NCI-H1092 treated with DMSO at 0.1 percent for 48 hours (cell line): ENCODE data around the gene ZMYND19.
"Not testable (repeated sequence)": the region's sequence is repeated elsewhere in the genome, so short reads cannot be mapped to it uniquely, and the experiment has no call there.

Source experiments
- DNase-seq: peaks from one replicate; lab custom pipeline; 2025; lab: John Stamatoyannopoulos, UW

Gene ZMYND19

DNA sequence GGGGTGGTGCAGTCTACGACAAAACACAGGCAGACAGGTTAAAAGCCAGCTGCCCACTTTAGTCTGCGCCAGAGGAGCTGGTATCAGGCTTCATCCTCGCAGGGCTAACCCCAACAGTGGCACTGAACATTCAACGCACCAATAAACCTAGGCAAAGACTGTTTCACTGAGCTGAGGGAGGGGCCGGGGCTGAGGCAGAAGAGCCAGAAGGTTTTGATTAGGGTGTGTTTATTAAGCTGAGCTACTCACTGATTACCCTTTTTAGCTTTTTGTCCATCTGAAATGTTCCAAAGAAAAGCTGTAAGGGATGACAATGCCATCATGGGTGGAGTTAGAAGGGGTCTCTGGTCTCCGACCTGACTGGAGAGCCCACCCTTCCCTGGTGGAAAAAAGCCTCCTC lies 1.4 kb downstream of the ZMYND19 start:
- DNase-seq: no peak

DNA sequence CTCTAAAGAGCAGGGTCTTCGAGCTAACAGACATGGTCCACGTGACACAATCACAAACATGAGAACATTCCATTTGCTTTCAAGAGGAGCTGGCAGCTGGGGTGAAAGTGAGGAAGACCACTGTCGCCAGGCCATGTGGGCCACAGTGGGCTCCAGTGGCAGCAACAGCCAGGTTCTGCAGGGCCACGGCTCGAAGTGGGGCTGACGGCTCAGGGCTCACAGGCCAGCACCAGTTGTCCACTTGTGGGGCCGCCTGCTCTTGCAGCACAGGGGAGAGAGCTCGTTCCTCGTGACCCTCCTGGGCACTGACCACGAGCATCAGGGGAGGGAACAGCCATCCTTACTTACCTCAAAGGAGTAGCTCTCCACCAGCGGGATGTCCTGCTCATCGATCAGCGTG lies 2.0 kb downstream of the ZMYND19 start:
- no peak for DNase-seq

DNA sequence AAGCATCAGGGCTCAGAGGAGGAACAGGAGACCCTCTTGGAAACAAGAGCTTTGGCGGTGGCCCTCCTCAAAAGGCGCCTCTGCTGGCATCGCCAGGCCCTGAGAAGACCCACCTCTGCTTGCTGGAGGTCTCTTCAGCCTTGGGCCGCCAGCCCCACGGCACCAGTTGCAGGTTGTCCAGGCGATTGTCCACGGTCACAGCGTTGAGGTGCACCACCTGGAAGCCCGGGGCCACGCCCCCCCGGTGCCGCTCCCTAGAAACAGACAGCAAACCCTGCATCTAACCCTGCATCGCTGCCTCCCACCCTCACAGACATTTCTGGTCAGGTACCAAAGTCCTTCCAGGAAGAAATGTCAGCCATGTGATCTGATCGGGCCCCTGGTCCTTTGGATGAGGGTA lies 3.5 kb downstream of the ZMYND19 start:
- DNase-seq: no peak

DNA sequence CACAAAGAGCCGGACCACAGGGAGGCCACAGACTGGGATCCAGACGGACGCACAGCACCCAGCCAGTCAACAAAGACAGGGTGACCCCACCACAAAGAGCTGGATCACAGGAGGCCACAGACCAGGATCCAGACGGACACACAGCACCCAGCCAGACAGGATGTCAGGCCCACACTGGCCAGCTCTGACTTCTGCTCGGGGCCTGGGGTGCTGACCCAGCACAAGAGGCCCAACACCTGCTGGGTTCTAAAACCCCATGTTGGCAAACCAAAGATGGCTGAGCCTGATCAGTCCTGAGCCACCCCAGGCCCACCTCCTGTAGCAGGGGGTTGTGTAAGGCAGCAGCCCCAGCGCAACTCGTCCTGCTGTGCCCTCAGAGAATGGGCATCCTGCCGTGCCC lies 6.4 kb downstream of the ZMYND19 start:
- DNase-seq: no peak

DNA sequence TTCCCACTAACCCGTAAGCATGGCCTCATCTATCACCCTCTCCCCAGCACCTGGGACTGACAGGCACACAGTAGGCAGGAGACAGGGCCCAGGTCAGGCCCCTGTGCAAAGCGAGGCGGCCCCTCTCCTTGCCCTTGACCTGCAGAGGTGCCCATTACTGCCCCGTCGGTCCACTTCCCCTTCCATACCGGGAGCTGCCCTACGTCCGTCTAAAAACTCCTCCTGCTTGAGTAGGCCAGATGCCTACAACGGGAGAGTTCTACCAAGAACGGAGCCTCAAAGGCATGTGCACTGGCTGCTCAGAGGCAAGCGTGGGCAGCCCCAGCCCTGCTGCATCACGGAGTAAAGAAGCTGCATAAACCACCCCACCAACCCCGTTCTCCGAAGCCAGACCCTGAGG lies 7.0 kb downstream of the ZMYND19 start:
- no peak for DNase-seq

DNA sequence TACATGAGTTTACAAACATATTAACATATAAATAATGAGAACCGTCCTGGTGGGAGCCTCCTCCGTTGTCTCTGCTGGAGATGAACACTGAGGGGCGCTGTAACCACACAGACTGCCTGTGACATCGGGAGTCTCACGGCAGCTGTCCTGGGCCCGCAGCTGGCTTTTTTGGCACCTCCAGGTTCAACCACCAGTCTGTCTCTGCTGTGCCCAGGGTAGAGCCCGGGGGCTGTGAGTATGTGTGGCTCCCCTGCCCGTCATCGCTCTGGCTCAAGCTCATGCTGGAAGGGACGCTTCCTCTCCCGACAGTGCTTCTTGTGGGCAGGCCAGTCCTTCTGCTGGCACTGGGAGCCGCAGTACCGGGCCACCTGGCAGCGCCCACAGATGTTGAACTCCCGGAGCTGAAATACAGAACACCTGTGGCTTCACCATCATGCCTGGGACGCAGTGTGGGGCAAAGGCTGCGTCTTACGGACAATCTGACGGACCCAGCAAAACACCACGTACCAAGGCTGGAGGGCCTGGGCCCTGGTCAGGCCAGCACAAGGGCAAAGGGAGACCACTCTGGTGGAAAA lies 7.9 kb downstream of the ZMYND19 start:
- DNase-seq: no peak

DNA sequence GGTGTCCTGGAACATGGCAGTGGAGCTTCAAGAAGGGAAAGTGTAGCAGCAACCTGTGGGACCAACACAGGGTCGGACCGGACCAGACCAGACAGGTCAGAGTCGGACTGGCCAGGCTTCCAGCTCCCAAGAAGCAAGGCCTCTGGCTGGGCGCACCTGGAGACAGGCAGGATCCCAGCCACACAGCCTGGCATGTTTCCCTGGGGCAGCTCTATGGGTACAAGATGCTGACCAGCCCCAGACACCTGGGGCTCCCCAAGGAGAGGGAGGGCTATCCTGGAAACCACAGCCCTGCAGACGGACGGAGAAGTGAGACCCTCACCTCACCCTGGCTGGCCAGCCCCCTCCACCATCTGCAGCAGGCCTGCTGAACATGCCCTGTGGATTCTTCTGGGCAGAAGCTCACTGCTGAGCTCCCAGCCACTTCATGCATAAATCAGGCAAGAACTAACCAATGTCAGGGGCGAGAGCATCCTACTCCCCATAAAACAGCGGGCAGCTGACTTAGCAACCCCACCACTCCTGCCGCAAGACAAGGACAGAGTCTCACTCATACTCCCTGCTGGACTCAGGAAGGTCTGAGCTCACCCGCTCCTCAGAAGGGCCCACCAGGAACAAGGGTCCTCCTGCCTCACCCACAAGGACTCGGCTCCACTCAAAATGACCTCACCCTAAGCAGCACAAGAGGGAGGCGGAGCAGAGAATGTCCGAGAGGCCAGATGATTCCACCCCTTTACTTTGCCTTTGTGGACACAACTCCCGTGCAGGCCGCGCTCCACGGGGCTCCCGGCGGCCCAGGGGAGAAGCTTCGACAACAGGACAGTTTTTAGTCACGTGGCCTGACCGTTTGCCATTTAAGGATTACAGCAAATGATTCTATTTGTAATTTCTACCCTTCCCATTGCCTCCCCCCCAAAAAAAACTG lies 8.7 kb downstream of the ZMYND19 start:
- no peak for DNase-seq

DNA sequence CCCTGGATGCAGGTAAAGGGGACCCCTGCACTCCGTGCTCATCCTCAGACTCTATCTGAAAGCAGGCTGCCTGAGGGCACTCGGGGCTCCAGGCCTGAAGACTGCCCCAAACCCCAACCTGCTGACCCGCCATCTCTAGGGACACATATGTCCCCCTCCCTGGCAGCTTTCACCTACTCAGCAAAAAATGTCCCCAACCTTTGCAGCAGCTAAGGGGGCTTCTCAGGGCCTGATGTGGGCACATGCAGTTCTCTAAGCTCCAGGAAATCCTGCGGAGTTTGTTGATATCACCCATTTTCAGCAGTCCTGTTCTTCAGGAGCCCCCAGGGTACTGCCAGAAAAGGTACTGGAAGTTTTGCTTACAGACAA lies 9.4 kb downstream of the ZMYND19 start:
- DNase-seq: no peak

DNA sequence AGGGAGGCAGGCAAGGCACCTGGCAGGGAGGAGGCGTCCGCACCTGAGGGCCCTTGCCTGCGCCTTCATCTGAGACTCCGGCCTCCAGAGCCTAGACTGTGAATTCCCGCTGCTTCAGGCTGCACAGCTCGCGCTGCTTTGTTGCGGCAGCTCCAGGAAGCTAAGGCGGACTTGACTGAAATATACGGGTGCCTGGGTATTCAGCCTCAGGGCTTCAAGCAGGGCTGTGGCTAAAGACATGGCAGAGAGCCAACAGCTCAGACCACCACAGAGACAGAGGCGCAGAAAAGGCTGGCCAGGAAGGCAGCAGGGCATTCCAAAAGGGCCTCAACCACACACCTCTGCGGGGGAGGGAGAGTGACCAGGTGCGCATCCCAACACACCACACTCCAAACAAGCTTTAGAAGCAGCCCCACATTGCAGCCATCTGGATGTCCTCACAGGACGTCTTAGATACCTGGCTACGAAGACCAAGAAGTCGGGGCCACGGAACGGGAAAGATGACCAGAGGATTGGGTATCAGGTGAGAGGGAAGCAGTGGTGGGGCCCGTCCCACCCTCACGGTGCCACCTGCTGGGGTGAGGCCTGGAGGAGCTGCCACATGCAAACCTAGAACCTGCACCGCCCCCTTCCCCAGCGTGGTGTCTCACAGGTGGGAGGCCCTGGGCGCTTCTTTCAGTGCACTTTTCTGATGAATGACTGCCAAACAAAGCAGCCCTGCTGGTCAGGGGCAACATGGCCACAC lies 9.9 kb downstream of the ZMYND19 start:
- no peak for DNase-seq

DNA sequence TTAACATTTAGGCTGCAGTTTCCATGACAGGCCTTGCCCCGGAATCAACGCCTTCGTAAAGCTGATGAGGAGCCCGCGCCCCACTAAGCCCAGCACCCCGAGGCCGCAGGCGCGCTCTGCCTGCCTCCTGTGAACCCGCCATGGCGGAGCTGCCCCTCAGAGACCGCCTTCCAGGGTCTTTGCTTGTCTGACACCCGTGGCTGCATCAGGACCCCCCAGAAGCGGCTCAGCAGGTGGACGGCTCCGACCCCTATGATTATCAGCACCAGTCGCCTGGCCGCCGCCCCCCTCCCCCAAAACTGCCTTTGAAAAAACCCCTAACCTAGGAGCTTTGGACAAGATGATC lies 11.1 kb downstream of the ZMYND19 start:
- no peak for DNase-seq

DNA sequence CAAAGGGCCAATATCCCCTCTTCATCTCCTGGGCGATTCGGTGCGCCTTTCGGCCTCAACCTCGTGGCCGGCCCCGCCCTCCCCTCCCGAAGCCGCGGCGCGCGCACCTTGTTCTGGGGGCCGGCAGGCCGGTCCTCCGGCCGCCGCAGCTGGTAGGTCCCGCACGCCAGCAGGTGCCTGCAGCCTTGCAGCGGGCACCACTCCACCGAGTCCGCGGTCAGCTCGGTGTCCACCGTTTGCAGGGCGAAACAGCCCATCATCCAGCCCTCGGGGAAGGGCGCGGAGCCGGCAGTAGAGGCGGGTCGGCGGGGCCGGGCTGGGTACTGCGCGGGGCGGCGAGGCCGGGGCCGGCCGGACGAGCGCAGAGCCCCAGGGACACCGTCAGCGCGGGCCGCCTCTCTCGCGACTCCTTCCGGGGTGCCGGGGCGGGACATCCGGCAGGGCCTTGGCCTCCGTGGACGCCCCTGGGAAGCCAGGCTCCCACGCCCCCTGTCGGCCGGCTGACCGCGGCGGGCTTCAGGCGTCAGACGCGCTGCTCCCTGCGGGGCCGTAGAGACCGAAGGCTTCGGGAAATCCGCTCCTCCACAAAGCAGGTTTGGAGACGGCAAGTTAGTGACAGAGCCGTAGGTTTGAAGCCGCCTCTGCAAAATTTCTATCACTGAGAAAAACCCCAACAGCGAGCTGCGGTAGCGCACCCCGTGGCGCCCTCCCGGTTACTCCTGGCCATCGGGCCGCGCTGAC lies 11.6 kb downstream of the ZMYND19 start, which contains the start of gene DPH7:
Gene DPH7, minus strand, starts transcription at position 408 of the 741 bp plus-strand sequence. Its CDS starts 148 bp downstream, at position 260.
- DNase-seq: peak; percentile 87

DNA sequence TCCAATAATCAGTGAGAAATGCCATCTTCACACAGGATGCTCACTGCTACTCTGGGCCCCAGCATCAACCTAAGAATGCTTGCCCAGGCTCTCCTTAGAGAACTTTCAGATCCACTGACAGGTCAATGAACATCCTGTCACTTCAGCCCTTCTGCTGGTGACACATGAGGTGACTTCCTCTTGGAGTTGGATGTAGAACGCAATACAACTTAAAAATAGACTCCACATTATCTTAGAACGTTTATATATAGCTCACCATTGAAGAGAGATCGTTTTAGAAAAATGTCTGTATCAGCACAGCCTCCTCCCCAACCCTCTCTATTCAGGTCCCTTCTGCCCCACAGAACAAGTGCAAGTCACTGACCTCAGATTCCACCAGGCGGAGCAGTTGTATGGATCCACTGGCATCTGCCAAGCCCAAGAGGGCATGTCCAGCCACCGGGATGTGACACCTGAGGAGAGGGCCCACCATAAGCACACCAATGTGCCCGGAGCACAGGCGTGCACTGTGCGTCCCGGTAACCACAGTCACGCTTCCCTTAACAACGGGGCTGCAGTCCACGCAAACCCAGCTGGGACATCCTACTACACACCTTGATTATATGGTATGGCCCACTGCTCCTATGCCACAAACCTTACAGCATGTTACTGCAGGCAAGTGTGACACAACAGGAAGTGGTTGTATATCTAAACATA lies 14.4 kb downstream of the ZMYND19 start:
- DNase-seq: no peak

DNA sequence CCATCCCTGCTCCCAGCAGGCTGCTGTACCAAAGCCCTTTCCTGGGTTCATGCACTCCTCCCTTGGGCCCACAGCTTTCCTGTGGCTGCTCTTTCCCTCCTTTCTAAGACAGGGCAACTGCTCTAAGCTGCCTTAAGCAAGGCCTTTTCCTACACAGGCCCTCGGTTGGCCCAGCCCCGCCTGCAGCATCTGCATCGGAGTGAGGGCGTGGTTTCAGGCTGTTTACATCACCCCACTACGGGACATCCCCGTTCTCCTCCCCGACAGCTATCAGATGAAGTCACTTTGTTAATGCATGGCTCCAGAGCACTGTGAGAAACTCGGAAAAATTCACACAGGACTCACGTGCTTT lies 15.0 kb downstream of the ZMYND19 start:
- DNase-seq: no peak

DNA sequence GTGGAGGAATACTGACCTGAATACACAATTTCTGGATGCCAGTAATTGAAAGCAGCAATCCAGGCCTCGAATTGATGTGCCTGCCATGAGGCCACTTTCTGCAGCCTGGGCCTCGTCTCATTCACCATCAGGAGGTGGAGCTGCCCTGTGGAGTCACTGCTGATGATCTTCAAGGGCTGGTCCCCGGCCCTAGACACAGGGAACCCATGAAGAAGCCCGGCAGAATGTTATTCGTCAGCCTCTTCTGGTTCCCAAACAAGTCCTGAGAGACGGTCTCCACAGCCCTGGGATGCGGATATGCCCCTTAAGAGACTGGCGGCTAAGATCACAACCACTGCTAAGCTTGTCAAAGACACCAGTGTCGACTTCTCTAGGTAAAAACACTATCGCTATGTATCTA lies 16.1 kb downstream of the ZMYND19 start:
- no peak for DNase-seq

DNA sequence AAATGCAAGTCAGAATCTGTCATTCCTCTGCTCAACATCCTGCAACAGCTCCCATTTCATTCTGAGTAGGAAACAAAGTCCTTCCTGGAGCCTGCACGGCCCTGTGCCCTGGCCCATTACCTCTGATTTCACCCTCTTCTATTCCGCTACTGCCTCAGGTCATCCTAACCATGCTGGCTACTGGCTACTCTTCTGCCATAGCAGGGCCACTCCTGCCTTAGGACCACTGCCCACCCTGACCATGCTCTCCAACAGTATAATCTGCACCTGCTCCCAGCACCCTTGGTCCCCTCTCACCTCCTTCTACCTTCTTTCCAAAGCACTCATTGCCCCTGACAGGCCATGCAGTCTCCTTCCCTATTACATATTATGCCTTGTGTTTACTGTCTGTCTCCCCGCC lies 19.7 kb downstream of the ZMYND19 start:
- no peak for DNase-seq

DNA sequence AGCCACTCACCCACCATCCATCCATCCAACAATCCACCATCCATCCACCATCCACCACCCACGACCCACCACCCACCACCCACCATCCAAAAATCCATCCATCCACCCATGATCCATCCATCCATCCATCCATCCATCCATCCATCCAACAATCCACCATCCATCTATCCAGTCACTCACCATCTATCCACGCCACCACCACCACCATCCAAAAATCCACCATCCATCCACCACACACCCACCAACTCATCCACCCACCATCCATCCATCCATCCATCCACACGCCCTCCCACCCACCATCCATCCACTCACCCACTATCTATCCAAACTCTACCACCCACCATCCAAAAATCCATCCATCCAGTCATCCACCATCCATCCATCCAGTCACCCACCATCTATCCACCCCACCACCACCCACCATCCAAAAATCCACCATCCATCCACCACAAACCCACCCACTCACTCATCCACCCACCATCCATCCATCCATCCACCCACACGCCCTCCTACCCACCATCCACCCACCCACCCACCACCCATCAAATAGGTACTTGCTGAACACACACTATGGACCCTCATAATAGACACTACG lies 20.6 kb downstream of the ZMYND19 start:
- DNase-seq: no peak

DNA sequence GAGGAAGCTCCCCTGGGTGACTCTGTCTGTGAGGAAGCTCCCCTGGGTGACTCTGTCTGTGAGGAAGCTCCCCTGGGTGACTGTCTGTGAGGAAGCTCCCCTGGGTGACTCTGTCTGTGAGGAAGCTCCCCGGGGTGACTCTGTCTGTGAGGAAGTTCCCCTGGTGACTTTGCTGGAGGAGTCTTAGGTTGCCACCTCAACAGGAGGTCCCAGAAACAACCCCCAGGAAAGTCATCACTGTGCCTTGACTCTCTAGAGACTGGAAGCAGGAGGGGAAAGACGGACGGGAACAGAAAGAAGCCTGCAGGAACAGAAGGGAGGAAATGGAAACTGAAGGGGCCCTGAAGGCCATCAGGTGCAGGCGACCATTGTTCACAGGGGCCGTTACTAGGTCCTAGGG lies 21.9 kb downstream of the ZMYND19 start:
- not testable (repeated sequence) for DNase-seq

DNA sequence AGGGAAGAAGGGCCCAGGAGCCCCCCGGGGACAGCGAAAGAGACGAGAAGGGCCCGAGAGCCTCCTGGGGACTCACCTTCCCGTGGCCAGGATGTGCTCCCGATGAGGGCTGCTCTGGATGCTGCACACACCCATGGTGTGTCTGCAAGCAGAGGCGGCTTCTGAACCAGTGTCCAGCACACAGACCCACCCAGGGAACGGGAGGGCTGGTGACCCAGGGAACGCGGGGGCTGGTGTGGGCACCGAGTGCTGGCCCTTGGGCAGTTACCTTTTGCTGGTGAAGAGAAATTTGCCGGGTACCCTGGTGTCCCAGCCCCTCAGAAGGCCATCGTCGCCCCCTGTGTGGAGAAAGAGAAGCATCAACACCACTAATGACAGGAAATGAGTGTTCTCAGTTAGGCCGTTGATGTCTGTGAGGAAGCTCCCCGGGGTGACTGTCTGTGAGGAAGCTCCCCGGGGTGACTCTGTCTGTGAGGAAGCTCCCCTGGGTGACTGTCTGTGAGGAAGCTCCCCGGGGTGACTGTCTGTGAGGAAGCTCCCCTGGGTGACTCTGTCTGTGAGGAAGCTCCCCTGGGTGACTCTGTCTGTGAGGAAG lies 25.4 kb downstream of the ZMYND19 start:
- DNase-seq: no peak

DNA sequence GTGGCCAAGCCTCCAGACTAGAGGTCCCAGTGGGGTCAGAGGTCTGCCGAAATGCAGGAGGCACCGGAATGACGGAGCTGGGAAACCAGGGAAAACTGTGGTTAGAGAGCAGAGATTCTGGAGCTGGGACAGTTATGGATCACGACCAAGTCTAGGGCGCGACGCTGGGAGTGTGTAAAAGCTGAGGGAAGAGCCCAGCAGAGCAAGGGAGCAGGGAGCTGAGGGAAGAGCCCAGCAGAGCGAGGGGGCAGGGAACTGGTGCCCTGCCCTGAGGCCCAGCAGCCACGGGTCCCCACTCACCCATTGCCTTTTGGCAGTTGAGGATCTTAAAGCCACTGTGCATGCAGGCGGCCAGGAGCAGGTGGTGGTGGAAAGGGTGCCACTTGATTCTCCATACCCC lies 26.2 kb downstream of the ZMYND19 start:
- DNase-seq: no peak

DNA sequence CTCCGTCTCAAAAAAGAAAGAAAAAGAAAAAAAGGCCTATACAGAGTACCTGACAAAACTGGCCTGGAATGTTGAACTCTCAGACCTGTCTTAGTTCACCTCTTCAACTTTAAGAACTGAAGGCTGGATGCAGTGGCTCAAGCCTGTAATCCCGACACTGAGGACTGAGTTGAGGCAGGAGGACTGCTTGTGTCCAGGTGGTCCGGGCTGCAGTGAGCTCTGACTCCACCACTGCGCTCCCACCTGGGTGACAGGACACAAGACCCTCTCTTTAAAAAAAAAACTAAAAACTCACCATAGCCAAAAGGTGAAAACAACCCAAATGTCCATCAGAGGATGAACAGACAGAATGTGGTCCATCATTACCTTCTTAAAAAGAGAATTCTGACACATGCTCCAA lies 32.2 kb downstream of the ZMYND19 start:
- DNase-seq: no peak
